Measurements from ENCODE around the gene CA10. TPM values are rescaled to one million over a fixed set of nuclear protein-coding genes. Genes with fewer than 3 reads are reported as not detected.

The CA10 gene
- total RNA-seq, 2 donors from 2014 or later: not detected

- H3K4me3 ChIP-seq: no peak overlapping the region
- no peaks in the 10 kb centered on the region for H3K27me3 ChIP-seq (replicated peaks; ENCODE audit: insufficient read depth)
- TF ChIP-seq CTCF (IDR thresholded peaks at IDR 0.05): no peak
- H3K36me3 ChIP-seq: no peaks in the 10 kb centered on the region
- no peaks in the 10 kb centered on the region for H3K9me3 ChIP-seq
- ATAC-seq (ENCODE audit: insufficient number of reproducible peaks, low FRiP score, low read depth) (no peak), DNase-seq (ENCODE audit: low spot score) (no peak)
- no peak overlapping the region for H3K27ac ChIP-seq
- H3K4me1 ChIP-seq (ENCODE audit: control insufficient read depth in 1 of 2, low read depth in 2 of 2): no peaks in the 10 kb centered on the region
Observed at GRCh38 chr17:51913491-51914205, 244.9 kb downstream of the CA10 start.

GRCh38 chr17:51912939-51913338 is 245.6 kb downstream of the CA10 start:
- DNase-seq (ENCODE audit: low spot score): no peak
- TF ChIP-seq CTCF (IDR thresholded peaks at IDR 0.05): no peak
- Histone ChIP-seq H3K27ac (no peak overlapping the region), H3K9me3 (no peaks in the 10 kb centered on the region), H3K4me1 (ENCODE audit: control insufficient read depth in 1 of 2, low read depth in 2 of 2) (no peaks in the 10 kb centered on the region), H3K27me3 (replicated peaks; ENCODE audit: insufficient read depth) (no peaks in the 10 kb centered on the region), H3K36me3 (no peaks in the 10 kb centered on the region), H3K4me3 (no peak overlapping the region)
- no peak for ATAC-seq (ENCODE audit: insufficient number of reproducible peaks, low FRiP score, low read depth)

- no peak overlapping the region for H3K27ac ChIP-seq
- ATAC-seq (ENCODE audit: insufficient number of reproducible peaks, low FRiP score, low read depth): no peak
- no peak overlapping the region for H3K4me3 ChIP-seq
- no peak for TF ChIP-seq CTCF (IDR thresholded peaks at IDR 0.05)
- H3K9me3 ChIP-seq: no peaks in the 10 kb centered on the region
- H3K4me1 ChIP-seq (ENCODE audit: control insufficient read depth in 1 of 2, low read depth in 2 of 2): no peaks in the 10 kb centered on the region
- no peaks in the 10 kb centered on the region for H3K36me3 ChIP-seq
- no peaks in the 10 kb centered on the region for H3K27me3 ChIP-seq (replicated peaks; ENCODE audit: insufficient read depth)
- no peak for DNase-seq (ENCODE audit: low spot score)
Observed at GRCh38 chr17:51911237-51911636, 247.3 kb downstream of the CA10 start.

GRCh38 chr17:51909971-51910370 is 248.5 kb downstream of the CA10 start:
- Histone ChIP-seq H3K4me3 (no peak overlapping the region), H3K27ac (no peak overlapping the region), H3K9me3 (no peaks in the 10 kb centered on the region), H3K27me3 (replicated peaks; ENCODE audit: insufficient read depth) (no peaks in the 10 kb centered on the region), H3K36me3 (no peaks in the 10 kb centered on the region), H3K4me1 (ENCODE audit: control insufficient read depth in 1 of 2, low read depth in 2 of 2) (no peaks in the 10 kb centered on the region)
- TF ChIP-seq CTCF (IDR thresholded peaks at IDR 0.05): no peak
- ATAC-seq (ENCODE audit: insufficient number of reproducible peaks, low FRiP score, low read depth) (no peak), DNase-seq (ENCODE audit: low spot score) (no peak)

- no peak for ATAC-seq (ENCODE audit: insufficient number of reproducible peaks, low FRiP score, low read depth)
- no peak for TF ChIP-seq CTCF (IDR thresholded peaks at IDR 0.05)
- DNase-seq (ENCODE audit: low spot score): no peak
- Histone ChIP-seq H3K4me1 (ENCODE audit: control insufficient read depth in 1 of 2, low read depth in 2 of 2) (no peaks in the 10 kb centered on the region), H3K27me3 (replicated peaks; ENCODE audit: insufficient read depth) (no peaks in the 10 kb centered on the region), H3K4me3 (no peak overlapping the region), H3K9me3 (no peaks in the 10 kb centered on the region), H3K36me3 (no peaks in the 10 kb centered on the region), H3K27ac (no peak overlapping the region)
Observed at GRCh38 chr17:51908841-51909537, 249.5 kb downstream of the CA10 start.
